GM23338 (cell line): Measurements from ENCODE around the gene USP28. TPM values are rescaled to one million over a fixed set of nuclear protein-coding genes. Genes with fewer than 3 reads are reported as not detected.

Experiments used
- ATAC-seq: fragments of 200-7000 bp; cut with Tn5 transposase; 3 replicates; pipeline ENCODE4 v1.9.1; 2020
- DNase-seq: peaks from one replicate; pipeline ENCODE4 v3.0.0-alpha.2; 2015; ENCODE audit warnings: low spot score
- H2AFZ ChIP-seq: fragments of 200-600 bp; sonication (generic); 2 replicates; pipeline ENCODE4 v1.8.0; 2016; ENCODE audit warnings: antibody characterized with exemption, mild to moderate bottlenecking, moderate library complexity
- H3F3A ChIP-seq: fragments of 200-600 bp; sonication (generic); replicated peaks from 2 replicates; pipeline ENCODE4 v1.8.0; 2017; ENCODE audit warnings: antibody characterized with exemption, mixed run types, low read depth
- H3K27ac ChIP-seq: fragments of 200-600 bp; sonication (generic); 2 replicates; pipeline ENCODE4 v1.6.1; 2016; ENCODE audit warnings: low read depth
- H3K27me3 ChIP-seq: fragments of 200-600 bp; sonication (generic); 2 replicates; pipeline ENCODE4 v1.8.0; 2016; ENCODE audit warnings: mild to moderate bottlenecking, mixed run types, moderate library complexity; ENCODE audit not compliant: insufficient read depth
- H3K36me3 ChIP-seq: fragments of 200-600 bp; sonication (generic); 2 replicates; pipeline ENCODE4 v1.8.0; 2016; ENCODE audit warnings: mild to moderate bottlenecking; ENCODE audit not compliant: insufficient read depth
- H3K4me1 ChIP-seq: fragments of 200-600 bp; sonication (generic); 2 replicates; pipeline ENCODE4 v1.8.0; 2016; ENCODE audit warnings: mild to moderate bottlenecking, moderate library complexity; ENCODE audit not compliant: insufficient read depth
- H3K4me2 ChIP-seq: fragments of 200-600 bp; sonication (generic); 2 replicates; pipeline ENCODE4 v1.7.1; 2017; ENCODE audit warnings: mixed run types
- H3K4me3 ChIP-seq: fragments of 200-600 bp; sonication (generic); 2 replicates; pipeline ENCODE4 v1.6.1; 2016; ENCODE audit warnings: mixed run types
- H3K79me2 ChIP-seq: fragments of 200-600 bp; sonication (generic); replicated peaks from 2 replicates; pipeline ENCODE4 v1.8.0; 2017; ENCODE audit warnings: mild to moderate bottlenecking; ENCODE audit not compliant: insufficient read depth
- H3K9me2 ChIP-seq: fragments of 200-600 bp; sonication (generic); 2 replicates; pipeline ENCODE4 v1.8.0; 2017; ENCODE audit not compliant: insufficient read depth
- H4K20me1 ChIP-seq: fragments of 200-600 bp; sonication (generic); replicated peaks from 2 replicates; pipeline ENCODE4 v1.8.0; 2017; ENCODE audit warnings: mild to moderate bottlenecking; ENCODE audit not compliant: insufficient read depth
- H3K27ac Mint-ChIP-seq: 2 replicates; pipeline ENCODE4 v1.8.0; 2020; ENCODE audit warnings: inconsistent platforms, mild to moderate bottlenecking, moderate library complexity, mixed read lengths
- H3K27me3 Mint-ChIP-seq: 3 replicates; pipeline ENCODE4 v1.8.0; 2022; ENCODE audit warnings: low read depth, mild to moderate bottlenecking, moderate library complexity, mixed read lengths, inconsistent platforms; ENCODE audit not compliant: insufficient read depth, poor library complexity
- H3K36me3 Mint-ChIP-seq: 3 replicates; pipeline ENCODE4 v1.8.0; 2021; ENCODE audit warnings: low read depth, mild to moderate bottlenecking, inconsistent platforms, moderate library complexity, mixed read lengths
- H3K4me1 Mint-ChIP-seq: 3 replicates; pipeline ENCODE4 v1.8.0; 2020; ENCODE audit warnings: mild to moderate bottlenecking, inconsistent platforms, mixed read lengths
- H3K4me3 Mint-ChIP-seq: 3 replicates; pipeline ENCODE4 v1.8.0; 2021; ENCODE audit warnings: moderate library complexity, mild to moderate bottlenecking, inconsistent platforms, mixed read lengths
- H3K9me3 Mint-ChIP-seq: 3 replicates; pipeline ENCODE4 v1.8.0; 2020; ENCODE audit warnings: moderate library complexity, mild to moderate bottlenecking, inconsistent platforms, mixed read lengths
- CREB1 ChIP-seq: fragments of 250-450 bp; sonication (Bioruptor Pico); IDR thresholded peaks from 2 replicates; pipeline ENCODE4 v1.5.0; 2020; ENCODE audit warnings: low read depth, mild to moderate bottlenecking, moderate library complexity
- ETS1 ChIP-seq: IDR thresholded peaks from 2 replicates; pipeline ENCODE4 v1.6.1; 2016; ENCODE audit warnings: antibody characterized with exemption
- EZH2 ChIP-seq: fragments of 200-600 bp; sonication (generic); IDR thresholded peaks from one replicate; pipeline ENCODE4 v1.8.0; 2017; ENCODE audit warnings: antibody characterized with exemption, mild to moderate bottlenecking, low read depth; ENCODE audit not compliant: unreplicated experiment
- EZH2phosphoT487 ChIP-seq: fragments of 200-600 bp; sonication (generic); IDR thresholded peaks from one replicate; pipeline ENCODE4 v1.8.1; 2018; ENCODE audit warnings: antibody characterized with exemption; ENCODE audit not compliant: unreplicated experiment
- JUNB ChIP-seq: IDR thresholded peaks from one replicate; pipeline ENCODE4 v1.6.1; 2016; ENCODE audit warnings: antibody characterized with exemption; ENCODE audit not compliant: unreplicated experiment
- NANOG ChIP-seq: IDR thresholded peaks from 2 replicates; pipeline ENCODE4 v1.6.1; 2016; ENCODE audit warnings: antibody characterized with exemption, borderline replicate concordance
- POLR2AphosphoS5 ChIP-seq: IDR thresholded peaks from 2 replicates; pipeline ENCODE4 v1.6.1; 2016; ENCODE audit warnings: antibody characterized with exemption, low read depth
- REST ChIP-seq: IDR thresholded peaks from one replicate; pipeline ENCODE4 v1.6.1; 2018; ENCODE audit warnings: antibody characterized with exemption; ENCODE audit not compliant: unreplicated experiment
- STAT1 ChIP-seq: IDR thresholded peaks from one replicate; pipeline ENCODE4 v1.6.1; 2016; ENCODE audit warnings: antibody characterized with exemption; ENCODE audit not compliant: unreplicated experiment
- ZNF114 ChIP-seq: fragments of 250-450 bp; sonication (Bioruptor Pico); IDR thresholded peaks from 2 replicates; pipeline ENCODE4 v1.5.0; 2020; ENCODE audit warnings: mild to moderate bottlenecking, moderate library complexity
- ZNF462 ChIP-seq: fragments of 250-450 bp; sonication (Bioruptor Pico); IDR thresholded peaks from 2 replicates; pipeline ENCODE4 v1.5.0; 2020; ENCODE audit warnings: mild to moderate bottlenecking, moderate library complexity
- polyA plus RNA-seq: library from polyadenylated mRNA; unstranded; fragments of >200 nt; fragmentation: Nextera tagmentation; extraction: Ambion mirVana; gene quantifications from 2 replicates; pipeline ENCODE4 v1.2.1, GENCODE V29; 2016
- total RNA-seq: library from RNA; depleted of rRNA; stranded (reverse); fragments of >200 nt; shearing (Covaris generic); gene quantifications from 2 replicates; pipeline ENCODE4 v1.2.3, GENCODE V29; 2014

The USP28 gene
- total and polyA plus RNA-seq, 2 experiments from 2014 or later = 73.9 to 171 TPM

DNA sequence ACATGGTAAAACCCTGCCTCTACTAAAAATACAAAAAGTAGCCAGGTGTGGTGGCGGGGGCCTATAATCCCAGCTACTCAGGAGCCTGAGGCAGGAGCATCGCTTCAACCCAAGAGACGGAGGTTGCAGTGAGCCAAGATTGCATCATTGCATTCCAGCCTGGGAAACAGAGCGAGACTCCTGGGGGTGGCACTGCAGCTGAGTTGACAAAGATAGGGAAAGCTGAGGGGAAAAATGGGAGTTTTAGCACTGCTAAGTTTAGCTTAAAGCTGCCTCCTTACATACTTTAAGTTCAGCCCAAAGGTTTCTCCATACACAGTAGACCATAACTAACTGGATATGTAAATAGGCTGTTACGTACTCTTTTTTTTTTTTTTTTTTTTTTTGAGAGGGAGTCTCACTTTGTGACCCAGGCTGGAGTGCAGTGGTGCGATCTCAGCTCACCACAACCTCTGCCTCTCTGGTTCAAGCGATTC is 9.0 kb upstream of the USP28 start:
- H3K4me1 ChIP-seq = peaks cover 12% of the 10 kb centered on the region
- peak overlapping the region; percentile 42; the same call in 1 of the 2 replicates for H3K4me2 ChIP-seq
- TF ChIP-seq CREB1 = peak; percentile 29; the same call in 1 of the 2 replicates
- TF ChIP-seq NANOG = no peak
- ATAC-seq = peak; percentile 91
- no peaks in the 10 kb centered on the region; the same call in 2 of the 3 replicates for H3K36me3 Mint-ChIP-seq
- H3K79me2 ChIP-seq = no peaks in the 10 kb centered on the region
- peaks cover 9% of the 10 kb centered on the region; the same call in 1 of the 3 replicates for H3K9me3 Mint-ChIP-seq
- H3K4me3 ChIP-seq = no peak overlapping the region
- H3K36me3 ChIP-seq = no peaks in the 10 kb centered on the region; the same call in 1 of the 2 replicates
- H3K27me3 ChIP-seq = no peaks in the 10 kb centered on the region
- H3K27me3 Mint-ChIP-seq = no peaks in the 10 kb centered on the region
- no peaks in the 10 kb centered on the region for H4K20me1 ChIP-seq
- peak overlapping the region; percentile 82 for H3K27ac Mint-ChIP-seq
- H3K27ac ChIP-seq = peak overlapping the region; percentile 89
- peak overlapping the region; percentile 19; the same call in 1 of the 2 replicates for H2AFZ ChIP-seq
- no peak overlapping the region for H3K4me3 Mint-ChIP-seq
- H3K4me1 Mint-ChIP-seq = peaks cover 10% of the 10 kb centered on the region; the same call in 2 of the 3 replicates
- no peaks in the 10 kb centered on the region for H3K9me2 ChIP-seq
- peak; percentile 69 for DNase-seq
- no peaks in the 10 kb centered on the region for H3F3A ChIP-seq

DNA sequence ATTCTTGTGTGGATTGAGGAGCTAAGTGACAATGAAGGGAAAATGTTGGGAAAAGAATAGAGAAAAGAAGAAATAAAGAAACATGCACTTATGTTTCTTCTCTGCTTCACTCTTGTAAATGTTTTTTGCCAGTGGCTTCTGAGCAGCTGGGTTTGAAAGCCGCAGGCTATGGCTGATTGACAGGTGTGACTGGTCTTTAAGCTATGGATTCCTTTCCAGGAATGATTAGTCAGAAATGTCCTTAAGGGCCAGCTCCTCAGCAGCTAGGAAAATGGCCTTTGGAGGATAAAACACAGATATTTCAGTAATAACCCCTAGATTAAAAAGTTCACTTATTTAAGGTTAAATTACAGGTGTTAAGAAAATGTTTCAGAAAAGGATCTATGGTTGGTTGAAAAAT is 6.5 kb upstream of the USP28 start:
- no peak overlapping the region for H3K27ac ChIP-seq
- no peaks in the 10 kb centered on the region for H4K20me1 ChIP-seq
- no peaks in the 10 kb centered on the region for H3K79me2 ChIP-seq
- H3F3A ChIP-seq = 0 out of 2 replicates have a peak, but pooled peaks cover 1% of the 10 kb centered on the region
- no peak overlapping the region for H3K4me2 ChIP-seq
- H3K36me3 Mint-ChIP-seq = no peaks in the 10 kb centered on the region; the same call in 2 of the 3 replicates
- H3K36me3 ChIP-seq = no peaks in the 10 kb centered on the region; the same call in 1 of the 2 replicates
- H3K27ac Mint-ChIP-seq = no peak overlapping the region; the same call in 1 of the 2 replicates
- H3K9me2 ChIP-seq = no peaks in the 10 kb centered on the region
- no peak overlapping the region for H3K4me3 ChIP-seq
- DNase-seq (no peak), ATAC-seq (no peak)
- H3K9me3 Mint-ChIP-seq = peaks cover 15% of the 10 kb centered on the region; the same call in 2 of the 3 replicates
- peaks cover 3% of the 10 kb centered on the region for H3K27me3 Mint-ChIP-seq
- peaks cover 11% of the 10 kb centered on the region; the same call in 2 of the 3 replicates for H3K4me1 Mint-ChIP-seq
- no peaks in the 10 kb centered on the region for H3K27me3 ChIP-seq
- peaks cover 12% of the 10 kb centered on the region for H3K4me1 ChIP-seq
- H2AFZ ChIP-seq = no peak overlapping the region
- no peak overlapping the region for H3K4me3 Mint-ChIP-seq
- TF ChIP-seq ZNF114 (CRISPR knock-in tag) = no peak
- TF ChIP-seq CREB1 = no peak
- TF ChIP-seq ZNF462 (CRISPR knock-in tag) = no peak
- TF ChIP-seq STAT1 = no peak
- no peak for TF ChIP-seq JUNB
- TF ChIP-seq ETS1 = no peak
- TF ChIP-seq POLR2AphosphoS5 = no peak
- no peak for TF ChIP-seq EZH2phosphoT487
- TF ChIP-seq EZH2 = no peak
- no peak for TF ChIP-seq REST
